ENCODE measurements around the gene COL23A1.
A peak's percentile ranks its signal among the peaks of the same experiment; 100 is the strongest.

The COL23A1 gene

DNA sequence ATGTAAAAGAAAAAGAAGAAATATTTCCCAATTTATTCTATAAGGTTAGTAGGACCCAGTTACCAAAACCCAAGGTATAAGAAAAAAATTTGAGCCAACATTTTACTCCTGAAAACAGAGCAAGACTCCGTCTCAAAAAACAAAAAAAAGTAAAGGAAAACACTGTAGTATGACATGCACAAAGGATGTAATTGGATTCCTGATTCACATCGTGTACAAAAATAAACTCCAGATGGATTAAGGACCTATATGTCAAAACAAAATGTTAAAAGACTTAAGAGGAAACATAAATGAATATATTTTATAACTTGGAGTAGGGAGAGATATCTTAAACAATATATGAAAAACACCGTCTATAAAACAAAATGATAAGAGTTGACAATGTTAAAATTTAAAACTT lies 371.4 kb downstream of the COL23A1 start:
- Histone ChIP-seq H3K27ac (no peak overlapping the region), H3K4me3 (ENCODE audit: low read depth in 1 of 2, low read length in 1 of 2) (no peak overlapping the region), H3K27me3 (no peaks in the 10 kb centered on the region), H3K4me1 (ENCODE audit: control insufficient read depth in 1 of 2, insufficient read depth in 1 of 2, low read depth in 1 of 2, low read length in 1 of 2) (peaks cover 54 to 55% of the 10 kb centered on the region in 2 experiments), H3K36me3 (peaks cover 52% of the 10 kb centered on the region), H3K9me3 (no peaks in the 10 kb centered on the region)
- TF ChIP-seq, protein P1, sequence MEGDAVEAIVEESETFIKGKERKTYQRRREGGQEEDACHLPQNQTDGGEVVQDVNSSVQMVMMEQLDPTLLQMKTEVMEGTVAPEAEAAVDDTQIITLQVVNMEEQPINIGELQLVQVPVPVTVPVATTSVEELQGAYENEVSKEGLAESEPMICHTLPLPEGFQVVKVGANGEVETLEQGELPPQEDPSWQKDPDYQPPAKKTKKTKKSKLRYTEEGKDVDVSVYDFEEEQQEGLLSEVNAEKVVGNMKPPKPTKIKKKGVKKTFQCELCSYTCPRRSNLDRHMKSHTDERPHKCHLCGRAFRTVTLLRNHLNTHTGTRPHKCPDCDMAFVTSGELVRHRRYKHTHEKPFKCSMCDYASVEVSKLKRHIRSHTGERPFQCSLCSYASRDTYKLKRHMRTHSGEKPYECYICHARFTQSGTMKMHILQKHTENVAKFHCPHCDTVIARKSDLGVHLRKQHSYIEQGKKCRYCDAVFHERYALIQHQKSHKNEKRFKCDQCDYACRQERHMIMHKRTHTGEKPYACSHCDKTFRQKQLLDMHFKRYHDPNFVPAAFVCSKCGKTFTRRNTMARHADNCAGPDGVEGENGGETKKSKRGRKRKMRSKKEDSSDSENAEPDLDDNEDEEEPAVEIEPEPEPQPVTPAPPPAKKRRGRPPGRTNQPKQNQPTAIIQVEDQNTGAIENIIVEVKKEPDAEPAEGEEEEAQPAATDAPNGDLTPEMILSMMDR (IDR thresholded peaks at IDR 0.05), result no peak

- peaks cover 52% of the 10 kb centered on the region for H3K36me3 ChIP-seq
- TF ChIP-seq, protein P1 (IDR thresholded peaks at IDR 0.05), result no peak
- H3K9me3 ChIP-seq, result no peaks in the 10 kb centered on the region
- H3K4me1 ChIP-seq (ENCODE audit: control insufficient read depth in 1 of 2, insufficient read depth in 1 of 2, low read depth in 1 of 2, low read length in 1 of 2), result peaks cover 59% of the 10 kb centered on the region in 2 experiments
- no peaks in the 10 kb centered on the region for H3K27me3 ChIP-seq
- H3K4me3 ChIP-seq (ENCODE audit: low read depth in 1 of 2, low read length in 1 of 2), result no peak overlapping the region
- peak overlapping the region; percentile 9 for H3K27ac ChIP-seq
Measured at GRCh38 chr5:178218237-178218776, 371.9 kb downstream of the COL23A1 start.

DNA sequence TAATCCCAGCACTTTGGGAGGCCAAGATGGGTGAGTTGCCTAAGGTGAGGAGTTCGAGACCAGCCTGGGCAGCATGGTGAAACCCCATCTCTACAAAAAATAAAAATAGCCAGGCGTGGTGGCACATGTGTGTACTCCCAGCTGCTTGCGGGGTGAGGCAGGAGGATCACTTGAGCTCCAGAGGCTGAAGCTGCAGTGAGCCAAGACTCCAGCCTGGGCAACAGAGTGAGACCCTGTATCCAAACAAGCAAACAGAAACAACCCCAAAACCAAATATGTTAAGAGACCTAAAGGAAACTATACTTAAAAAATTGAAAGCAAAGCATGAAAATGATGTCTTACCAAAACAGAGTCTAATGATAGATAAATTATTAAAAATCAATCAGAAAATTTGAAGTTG lies 373.4 kb downstream of the COL23A1 start:
- no peaks in the 10 kb centered on the region for H3K9me3 ChIP-seq
- H3K36me3 ChIP-seq, result peaks cover 52% of the 10 kb centered on the region
- H3K4me1 ChIP-seq (ENCODE audit: control insufficient read depth in 1 of 2, insufficient read depth in 1 of 2, low read depth in 1 of 2, low read length in 1 of 2), result peaks cover 54 to 60% of the 10 kb centered on the region in 2 experiments
- H3K27ac ChIP-seq, result peak overlapping the region; percentile 82
- peak overlapping the region; percentile 36 to 44 for H3K4me3 ChIP-seq (ENCODE audit: low read depth in 1 of 2, low read length in 1 of 2)
- no peaks in the 10 kb centered on the region for H3K27me3 ChIP-seq
- TF ChIP-seq, protein P1 (IDR thresholded peaks at IDR 0.05), result no peak

DNA sequence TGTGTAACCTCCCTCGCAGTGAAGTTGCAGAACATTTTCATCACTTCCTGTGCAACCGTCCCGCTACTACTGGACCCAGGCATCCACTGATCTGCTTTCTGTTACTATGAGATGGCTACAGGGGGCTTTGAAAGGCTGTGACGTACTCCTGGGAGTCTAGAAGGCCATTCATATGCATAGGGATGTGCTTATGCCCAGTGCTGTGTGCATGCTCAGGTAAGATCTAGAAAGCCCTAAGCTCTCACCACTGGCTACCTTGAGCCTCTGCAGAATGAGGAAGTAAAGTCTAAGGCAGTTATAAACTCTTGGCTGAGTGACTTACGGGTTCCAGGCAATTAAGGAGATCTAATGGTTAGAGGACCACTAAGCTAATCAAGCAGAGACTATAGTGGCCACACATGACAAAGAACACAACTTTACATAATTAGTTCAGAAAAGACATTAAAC lies 374.1 kb downstream of the COL23A1 start:
- TF ChIP-seq, protein P1 (IDR thresholded peaks at IDR 0.05), result no peak
- H3K4me3 ChIP-seq (ENCODE audit: low read depth in 1 of 2, low read length in 1 of 2), result peak overlapping the region; percentile 36 to 44
- peaks cover 48 to 53% of the 10 kb centered on the region in 2 experiments for H3K4me1 ChIP-seq (ENCODE audit: control insufficient read depth in 1 of 2, insufficient read depth in 1 of 2, low read depth in 1 of 2, low read length in 1 of 2)
- H3K9me3 ChIP-seq, result no peaks in the 10 kb centered on the region
- H3K27me3 ChIP-seq, result no peaks in the 10 kb centered on the region
- H3K36me3 ChIP-seq, result peaks cover 54% of the 10 kb centered on the region
- peak overlapping the region; percentile 82 for H3K27ac ChIP-seq

GRCh38 chr5:178215280-178216002 lies 374.8 kb downstream of the COL23A1 start:
- Histone ChIP-seq H3K4me1 (ENCODE audit: control insufficient read depth in 1 of 2, insufficient read depth in 1 of 2, low read depth in 1 of 2, low read length in 1 of 2) (peaks cover 42 to 46% of the 10 kb centered on the region in 2 experiments), H3K27ac (peak overlapping the region; percentile 82), H3K27me3 (no peaks in the 10 kb centered on the region), H3K9me3 (no peaks in the 10 kb centered on the region), H3K36me3 (peaks cover 56% of the 10 kb centered on the region), H3K4me3 (ENCODE audit: low read depth in 1 of 2, low read length in 1 of 2) (peak overlapping the region; percentile 36 to 44)
- TF ChIP-seq, protein P1 (IDR thresholded peaks at IDR 0.05), result no peak

Data from neutrophil (primary cell).